Transverse colon (tissue), 4 donors: Measurements from ENCODE around the gene ITGB5. TPM values are rescaled to one million over a fixed set of nuclear protein-coding genes. Genes with fewer than 3 reads are reported as not detected.

Experiments used
- DNase-seq: peaks from one replicate; pipeline ENCODE4 v3.0.0-alpha.2; 2019
- H3K27ac ChIP-seq, 4 donors: fragments of 200-600 bp; sonication (generic); 2 replicates each; pipeline ENCODE4 v1.5.1; 2016 to 2018; ENCODE audit warnings: inconsistent platforms in 4 of 4
- H3K27me3 ChIP-seq: fragments of 200-600 bp; sonication (generic); 2 replicates; pipeline ENCODE4 v1.5.1; 2017; ENCODE audit warnings: inconsistent platforms
- H3K36me3 ChIP-seq, 4 donors: fragments of 200-600 bp; sonication (generic); 2 replicates each; pipeline ENCODE4 v1.5.1; 2017 to 2019; ENCODE audit warnings: inconsistent platforms in 4 of 4
- H3K4me1 ChIP-seq, 4 donors: fragments of 200-600 bp; sonication (generic); 2 replicates each; pipeline ENCODE4 v1.5.1; 2017 to 2020; ENCODE audit warnings: inconsistent platforms in 4 of 4
- H3K4me3 ChIP-seq, 4 donors: fragments of 200-600 bp; sonication (generic); 1 replicate in 1 of 4; 2 replicates in 3 of 4; pipeline versions ENCODE4 v1.5.1 to v1.6.1; 2017 to 2019; ENCODE audit warnings: inconsistent platforms in 4 of 4
- H3K9me3 ChIP-seq, 2 donors: fragments of 200-600 bp; sonication (generic); 2 replicates each; pipeline ENCODE4 v1.5.1; 2017 to 2019; ENCODE audit warnings: inconsistent platforms in 2 of 2
- EP300 ChIP-seq: sonication (generic); formaldehyde crosslinking; IDR thresholded peaks from one replicate; pipeline ENCODE4 v1.6.1; 2017; ENCODE audit warnings: antibody characterized with exemption, low read depth
- POLR2A ChIP-seq: fragments of 450-650 bp; IDR thresholded peaks from one replicate; pipeline ENCODE4 v1.6.1; 2016; ENCODE audit warnings: antibody characterized with exemption, mild to moderate bottlenecking, moderate library complexity
- POLR2AphosphoS5 ChIP-seq, 3 donors: sonication (generic); formaldehyde crosslinking; IDR thresholded peaks; one replicate each; pipeline ENCODE4 v1.6.1; 2016; ENCODE audit warnings: antibody characterized with exemption in 3 of 3
- WGBS, 2 donors: methylation state at CpG; one replicate each; pipeline ENCODE4 v1.1.5; 2018; ENCODE audit warnings: low coverage in 1 of 2; 5-methylcytosine and 5-hydroxymethylcytosine counted together
- in situ Hi-C, 4 donors: fragments of 200-750 bp; cut with MboI; loops; one replicate each; pipeline versions ENCODE4 v1.15.0 to v1.15.1; 2017; ENCODE audit warnings: low sequenced_read_pairs in 3 of 4, low pct_ligation_motif_present in 1 of 4, low pct_unique_long_range_greater_than_20kb in 1 of 4
- intact Hi-C: fragments of 100-400 bp; cut with DNase I; formaldehyde crosslinking; loops from one replicate; pipeline ENCODE4 v1.15.1; 2023; ENCODE audit warnings: low total_unique reads
- total RNA-seq, 4 donors: library from RNA; depleted of rRNA; stranded (reverse); fragments of >200 nt; gene quantifications; one replicate each; pipeline ENCODE4 v1.1.0, GENCODE V29; 2016
- TF ChIP-seq, protein P1 (sequence below), 5 experiments: fragments of 200-600 bp in 3 of 5; fragments of 450-650 bp in 2 of 5; sonication (generic) in 3 of 5; IDR thresholded peaks; 1 replicate in 2 of 5; 2 replicates in 3 of 5; pipeline ENCODE4 v1.5.1; 2016 to 2017; ENCODE audit warnings: antibody characterized with exemption in 5 of 5, inconsistent platforms in 3 of 5, mild to moderate bottlenecking in 2 of 5, moderate library complexity in 1 of 5

The ITGB5 gene
- total RNA-seq, 4 donors from 2014 or later: 62.8 to 572 (median 105) TPM

DNA sequence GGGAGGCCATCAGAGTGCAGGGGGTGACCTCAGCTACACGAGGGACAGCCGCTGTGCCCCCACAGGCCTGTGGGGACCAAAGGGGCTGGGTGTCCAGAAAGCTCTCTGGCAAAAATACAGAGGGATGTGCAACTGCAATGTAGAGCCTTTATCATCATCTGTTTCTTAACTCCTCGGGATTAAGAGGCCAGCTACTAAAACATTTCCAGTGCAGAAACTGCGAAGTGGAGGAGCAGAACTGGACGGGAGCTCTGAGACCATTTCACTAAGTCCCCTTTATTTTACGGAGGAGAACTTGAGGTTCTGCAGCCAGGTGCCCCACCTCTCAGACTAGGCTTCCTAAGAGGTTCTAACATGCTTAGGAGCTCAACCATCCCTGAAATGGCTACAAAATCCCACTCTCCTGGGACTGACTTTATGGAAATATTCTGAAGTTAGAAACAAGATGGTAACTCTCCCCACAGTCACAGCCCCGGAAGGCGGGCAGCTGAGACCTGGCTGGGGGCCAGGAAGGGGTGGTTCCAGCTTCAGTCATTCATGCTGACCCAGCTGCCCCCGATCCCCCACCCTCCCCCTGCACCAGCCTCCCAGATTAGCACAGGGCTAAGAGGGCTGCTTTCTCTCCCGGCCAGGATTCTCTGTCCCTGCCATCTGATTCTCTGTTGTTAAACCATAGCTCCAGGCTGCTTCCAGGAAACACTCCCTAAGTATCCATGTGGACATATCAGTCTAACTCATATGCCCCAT lies 116.7 kb downstream of the ITGB5 start:
- Histone ChIP-seq H3K4me3 (no peak overlapping the region), H3K36me3 (peaks cover 0 to 9% (median 0%) of the 10 kb centered on the region in 4 donors), H3K27ac (peak overlapping the region; percentile 15 to 80 (median 74)), H3K4me1 (peaks cover 22 to 30% (median 26%) of the 10 kb centered on the region in 4 donors), H3K9me3 (no peaks in the 10 kb centered on the region), H3K27me3 (no peaks in the 10 kb centered on the region)
- WGBS, 2 donors: 59 to 73% methylated on average over 3 to 10 of the region's 10 CpGs
- TF ChIP-seq EP300: no peak
- intact Hi-C loops (loop anchor here (5.0 kb wide), 1 partner anchor 117 kb away; the partner anchor contains the start of gene ITGB5), in situ Hi-C loops (loop anchor here in 1 of 4 donors (25.0 kb wide), 1 partner anchor 667 kb away; no protein-coding TSS in a partner anchor)
- DNase-seq: no peak

DNA sequence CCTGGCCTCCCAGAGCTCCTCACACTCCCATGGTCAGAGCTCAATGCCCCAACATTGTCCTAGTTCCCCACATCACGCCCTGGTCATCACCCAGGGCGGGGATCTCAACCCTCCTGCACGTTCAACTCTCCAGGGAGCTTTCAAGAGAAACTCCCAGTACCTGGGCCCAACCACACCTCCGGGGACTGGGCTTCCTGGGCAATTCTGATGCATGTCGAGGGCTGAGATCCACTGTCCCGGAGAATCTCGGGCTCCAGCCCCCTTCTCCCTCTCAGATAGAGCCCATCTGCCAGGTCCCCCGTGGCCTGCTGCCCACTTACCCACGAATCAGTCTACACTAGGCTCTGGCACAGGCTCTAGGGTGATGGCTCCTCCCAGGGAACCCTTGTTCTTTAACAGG lies 117.7 kb downstream of the ITGB5 start:
- Histone ChIP-seq H3K27me3 (no peaks in the 10 kb centered on the region), H3K36me3 (peaks cover 0 to 12% (median 0%) of the 10 kb centered on the region in 4 donors), H3K27ac (no peak overlapping the region), H3K9me3 (no peaks in the 10 kb centered on the region), H3K4me1 (peaks cover 20 to 30% (median 22%) of the 10 kb centered on the region in 4 donors), H3K4me3 (no peak overlapping the region)
- 78% methylated on average over 9 of the region's 9 CpGs; no CpG with 5 or more reads in 1 of the 2 donors for WGBS, 2 donors
- in situ Hi-C loops (loop anchor here in 1 of 4 donors (25.0 kb wide), 1 partner anchor 668 kb away; no protein-coding TSS in a partner anchor), intact Hi-C loops (no loop called here)
- no peak for DNase-seq
- TF ChIP-seq POLR2AphosphoS5 (IDR thresholded peaks at IDR 0.05): no peak
- no peak for TF ChIP-seq EP300
- no peak for TF ChIP-seq POLR2A
- TF ChIP-seq, protein P1, sequence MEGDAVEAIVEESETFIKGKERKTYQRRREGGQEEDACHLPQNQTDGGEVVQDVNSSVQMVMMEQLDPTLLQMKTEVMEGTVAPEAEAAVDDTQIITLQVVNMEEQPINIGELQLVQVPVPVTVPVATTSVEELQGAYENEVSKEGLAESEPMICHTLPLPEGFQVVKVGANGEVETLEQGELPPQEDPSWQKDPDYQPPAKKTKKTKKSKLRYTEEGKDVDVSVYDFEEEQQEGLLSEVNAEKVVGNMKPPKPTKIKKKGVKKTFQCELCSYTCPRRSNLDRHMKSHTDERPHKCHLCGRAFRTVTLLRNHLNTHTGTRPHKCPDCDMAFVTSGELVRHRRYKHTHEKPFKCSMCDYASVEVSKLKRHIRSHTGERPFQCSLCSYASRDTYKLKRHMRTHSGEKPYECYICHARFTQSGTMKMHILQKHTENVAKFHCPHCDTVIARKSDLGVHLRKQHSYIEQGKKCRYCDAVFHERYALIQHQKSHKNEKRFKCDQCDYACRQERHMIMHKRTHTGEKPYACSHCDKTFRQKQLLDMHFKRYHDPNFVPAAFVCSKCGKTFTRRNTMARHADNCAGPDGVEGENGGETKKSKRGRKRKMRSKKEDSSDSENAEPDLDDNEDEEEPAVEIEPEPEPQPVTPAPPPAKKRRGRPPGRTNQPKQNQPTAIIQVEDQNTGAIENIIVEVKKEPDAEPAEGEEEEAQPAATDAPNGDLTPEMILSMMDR (IDR thresholded peaks at IDR 0.05): no peak

DNA sequence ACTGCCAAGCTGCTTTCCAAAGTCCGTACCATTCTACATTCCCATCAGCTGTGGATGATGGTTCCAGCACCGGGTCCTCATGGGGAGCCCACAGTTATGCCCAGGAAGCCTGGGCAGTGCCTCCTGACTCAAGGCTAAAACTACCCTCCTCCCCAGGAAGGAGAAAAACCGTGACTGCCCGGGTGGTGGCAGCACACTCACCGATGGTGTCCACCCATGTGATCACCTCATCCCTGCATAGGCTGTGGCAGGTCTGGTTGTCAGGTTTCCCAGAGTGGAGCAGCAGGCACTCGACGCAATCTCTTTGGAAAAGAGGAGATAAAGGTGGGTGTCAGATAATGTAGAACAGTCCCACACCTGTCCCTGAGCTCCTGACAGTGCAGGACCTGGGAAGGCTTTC lies 118.4 kb downstream of the ITGB5 start:
- 73% methylated on average over 7 of the region's 7 CpGs; no CpG with 5 or more reads in 1 of the 2 donors for WGBS, 2 donors
- no peaks in the 10 kb centered on the region for H3K9me3 ChIP-seq
- intact Hi-C loops (no loop called here), in situ Hi-C loops (loop anchor here in 1 of 4 donors (25.0 kb wide), 1 partner anchor 668 kb away; no protein-coding TSS in a partner anchor)
- H3K27ac ChIP-seq: no peak overlapping the region
- H3K36me3 ChIP-seq: peaks cover 0 to 14% (median 0%) of the 10 kb centered on the region in 4 donors
- no peak overlapping the region for H3K4me3 ChIP-seq
- H3K27me3 ChIP-seq: no peaks in the 10 kb centered on the region
- peak; percentile 32 for DNase-seq
- TF ChIP-seq POLR2AphosphoS5 (IDR thresholded peaks at IDR 0.05): no peak
- TF ChIP-seq, protein P1 (IDR thresholded peaks at IDR 0.05): peak in 4 of 5 experiments; percentile 13 to 43 (median 29)
- H3K4me1 ChIP-seq: peaks cover 15 to 25% (median 19%) of the 10 kb centered on the region in 4 donors

GRCh38 chr3:124767691-124768090 lies 119.5 kb downstream of the ITGB5 start:
- intact Hi-C loops: no loop called here
- Histone ChIP-seq H3K27me3 (no peaks in the 10 kb centered on the region), H3K27ac (no peak overlapping the region), H3K36me3 (peaks cover 0 to 14% (median 0%) of the 10 kb centered on the region in 4 donors), H3K4me1 (peaks cover 11 to 24% (median 19%) of the 10 kb centered on the region in 4 donors), H3K9me3 (no peaks in the 10 kb centered on the region), H3K4me3 (no peak overlapping the region)
- in situ Hi-C loops: loop anchor here in 1 of 4 donors (25.0 kb wide), 1 partner anchor 670 kb away; no protein-coding TSS in a partner anchor
- DNase-seq: no peak
- TF ChIP-seq, protein P1 (IDR thresholded peaks at IDR 0.05): no peak
- TF ChIP-seq POLR2AphosphoS5 (IDR thresholded peaks at IDR 0.05) (no peak), EP300 (no peak), POLR2A (no peak)
- WGBS, 2 donors: 87 to 100% methylated on average over 2 to 6 of the region's 6 CpGs
